Mucosa of gallbladder (tissue), 1 donor: ENCODE measurements around the gene CACNB4. TPM values are rescaled to one million over a fixed set of nuclear protein-coding genes. Genes with fewer than 3 reads are reported as not detected.

Experiments used
- DNase-seq: peaks from one replicate; pipeline ENCODE4 v3.0.0-alpha.2; 2020; ENCODE audit warnings: low spot score
- total RNA-seq: library from RNA; stranded (reverse); gene quantifications from one replicate; pipeline ENCODE4 v1.2.1, GENCODE V29; 2021
- donor health status: DM: no; HTN: no; CAD: no.

CACNB4 gene
- total RNA-seq, 1 donor from 2014 or later, result 1.8 TPM

- DNase-seq, result no peak
These were observed 312.4 kb downstream of the CACNB4 start for GRCh38 chr2:151786483-151786882.

GRCh38 chr2:151786077-151786476 lies 312.8 kb downstream of the CACNB4 start:
- no peak for DNase-seq

GRCh38 chr2:151783133-151783520 lies 315.7 kb downstream of the CACNB4 start:
- no peak for DNase-seq

Other genes with a start within 250 kb of the CACNB4 start
- 31.6 TPM for gene STAM2, start 76.7 kb upstream of the CACNB4 start, total RNA-seq
- 24.7 TPM for gene FMNL2, start 236.1 kb upstream of the CACNB4 start, total RNA-seq